A673 (cell line): ENCODE data around the gene NDUFS1. TPM values are rescaled to one million over a fixed set of nuclear protein-coding genes. Genes with fewer than 3 reads are reported as not detected.

Source experiments
- BruUV-seq: library from RNA; stranded (reverse); fragments of 400-500 nt; replicated peaks from 2 replicates; lab custom pipeline; 2021; lab: Mats Ljungman, UMichigan
- CTCF ChIA-PET: fragments of 300-600 bp; sonication (Branson Sonifier 250); formaldehyde crosslinking; loops from one replicate; lab custom pipeline; 2022; ENCODE audit warnings: antibody characterized with exemption; lab: Charles Lee
- POLR2A ChIA-PET: fragments of 300-600 bp; sonication (Branson Sonifier 250); formaldehyde crosslinking; loops from one replicate; lab custom pipeline; 2022; ENCODE audit warnings: antibody characterized with exemption; ENCODE audit not compliant: low non-redundant PET; lab: Charles Lee
- DNase-seq: peaks from one replicate; pipeline ENCODE4 v3.0.0-alpha.2; 2015; ENCODE audit warnings: low spot score
- H3K27ac ChIP-seq: fragments of 200-600 bp; sonication (generic); 2 replicates; pipeline ENCODE4 v1.5.1; 2016; ENCODE audit warnings: mixed run types, low read depth, mild to moderate bottlenecking, mixed read lengths, antibody characterized with exemption, low read length; ENCODE audit not compliant: poor library complexity, severe bottlenecking
- H3K27me3 ChIP-seq: fragments of 200-600 bp; sonication (generic); replicated peaks from 2 replicates; pipeline ENCODE4 v1.6.1; 2017; ENCODE audit warnings: mixed run types, low read depth, mild to moderate bottlenecking, mixed read lengths, antibody characterized with exemption, low read length; ENCODE audit not compliant: insufficient read depth, poor library complexity
- H3K36me3 ChIP-seq: fragments of 200-600 bp; sonication (generic); 2 replicates; pipeline ENCODE4 v1.6.1; 2016; ENCODE audit warnings: mixed run types, mild to moderate bottlenecking, mixed read lengths, antibody characterized with exemption, low read length; ENCODE audit not compliant: insufficient read depth, poor library complexity, severe bottlenecking
- H3K4me1 ChIP-seq: fragments of 200-600 bp; sonication (generic); 2 replicates; pipeline ENCODE4 v1.6.1; 2017; ENCODE audit warnings: mixed run types, mild to moderate bottlenecking, mixed read lengths, antibody characterized with exemption, low read length; ENCODE audit not compliant: insufficient read depth, poor library complexity, severe bottlenecking
- H3K4me3 ChIP-seq: fragments of 200-600 bp; sonication (generic); 2 replicates; pipeline ENCODE4 v1.5.1; 2016; ENCODE audit warnings: low read depth, mixed run types, mild to moderate bottlenecking, mixed read lengths, low read length; ENCODE audit not compliant: poor library complexity, severe bottlenecking
- H3K9me3 ChIP-seq: fragments of 200-600 bp; sonication (generic); 2 replicates; pipeline ENCODE4 v1.6.1; 2016; ENCODE audit warnings: mixed run types, low read depth, mild to moderate bottlenecking, mixed read lengths, antibody characterized with exemption, low read length; ENCODE audit not compliant: poor library complexity, severe bottlenecking
- EZH2 ChIP-seq: fragments of 200-600 bp; sonication (generic); IDR thresholded peaks from 2 replicates; pipeline ENCODE4 v1.6.1; 2017; ENCODE audit warnings: borderline replicate concordance, low read depth, mild to moderate bottlenecking, mixed read lengths, antibody characterized with exemption, low read length; ENCODE audit not compliant: poor library complexity, severe bottlenecking
- intact Hi-C: fragments of 100-400 bp; cut with micrococcal nuclease; formaldehyde crosslinking; loops from one replicate; pipeline ENCODE4 v1.10.0; 2022; ENCODE audit not compliant: unreplicated experiment
- total RNA-seq: library from RNA; stranded (reverse); gene quantifications from 2 replicates; pipeline ENCODE4 v1.2.3, GENCODE V29; 2021
- TF ChIP-seq, protein P1 (sequence below): fragments of 300-800, 200-600 bp; sonication (generic); conservative IDR thresholded peaks from 2 replicates; pipeline ENCODE4 v1.5.1; 2017; ENCODE audit warnings: low read depth, mild to moderate bottlenecking, antibody characterized with exemption, low read length, moderate library complexity, mixed read lengths

The NDUFS1 gene
- total RNA-seq, 1 experiment from 2014 or later, result 134 TPM

DNA sequence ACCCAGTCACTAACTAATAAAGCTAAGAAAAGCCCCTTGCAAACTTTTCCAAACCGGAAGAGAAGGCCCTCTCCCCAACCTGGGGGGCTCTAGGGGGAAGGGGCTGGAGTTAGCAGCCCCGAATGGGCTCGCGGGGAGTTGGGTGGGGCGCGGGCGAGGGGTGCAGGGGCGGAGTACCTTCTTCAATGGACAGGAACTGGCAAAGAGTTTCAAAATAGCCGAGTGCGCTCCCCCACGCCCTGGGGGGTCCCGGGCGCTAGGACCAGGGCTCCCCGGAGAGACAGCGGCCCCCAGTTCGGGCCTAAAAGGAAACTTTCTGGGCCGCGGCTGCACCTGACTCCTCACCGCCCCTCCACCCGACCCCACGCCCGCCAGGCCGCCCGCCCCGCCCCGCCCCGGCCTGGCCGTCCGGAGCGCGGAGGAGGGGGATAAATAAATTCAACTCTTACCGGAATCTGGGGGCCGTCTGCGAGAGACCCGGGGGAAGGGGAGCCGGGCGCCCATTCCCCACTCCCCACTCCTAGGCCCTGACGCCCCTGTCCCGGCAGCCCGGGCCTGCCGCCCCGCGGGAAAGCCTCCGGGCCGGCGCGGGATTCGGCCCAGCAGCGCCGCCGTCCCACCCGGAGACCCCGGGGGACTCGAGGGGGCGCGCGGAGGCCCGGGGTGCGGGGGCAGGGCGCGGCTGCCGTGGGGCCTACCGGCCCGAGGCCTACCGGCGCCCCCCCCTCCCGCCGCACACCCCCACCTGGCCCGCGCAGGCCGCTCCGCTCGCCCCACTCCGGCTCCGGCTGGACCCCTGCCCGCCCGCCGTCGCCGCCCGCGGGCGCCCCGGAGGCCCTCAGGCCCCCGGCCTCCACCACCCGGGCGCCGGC, 74.1 kb downstream of the NDUFS1 start:
- Histone ChIP-seq H3K9me3 (no peaks in the 10 kb centered on the region), H3K4me1 (peaks cover 17% of the 10 kb centered on the region), H3K27me3 (no peaks in the 10 kb centered on the region), H3K4me3 (peak overlapping the region; percentile 65), H3K27ac (peak overlapping the region; percentile 99), H3K36me3 (no peaks in the 10 kb centered on the region)
- ChIA-PET CTCF (no interaction called here), POLR2A (interaction anchor here (0.6 kb wide), 2 partner anchors 42 to 1960 kb away, joined by 3 read pairs; no protein-coding TSS in a partner anchor)
- DNase-seq, result peak; percentile 57
- intact Hi-C loops, result loop anchor here (2.0 kb wide), 1 partner anchor 74 kb away; the partner anchor contains the start of genes EEF1B2 and NDUFS1
- no TSS peak for BruUV-seq
- no peak for TF ChIP-seq EZH2

GRCh38 chr2:206084439-206084869, 74.8 kb downstream of the NDUFS1 start:
- H3K27me3 ChIP-seq, result no peaks in the 10 kb centered on the region
- H3K27ac ChIP-seq, result peak overlapping the region; percentile 99
- H3K4me1 ChIP-seq, result peaks cover 17% of the 10 kb centered on the region
- H3K4me3 ChIP-seq, result peak overlapping the region; percentile 65
- ChIA-PET CTCF (no interaction called here), POLR2A (interaction anchor here (0.6 to 0.7 kb wide), 2 partner anchors 43 to 80 kb away, joined by 3 read pairs; no protein-coding TSS in a partner anchor)
- H3K9me3 ChIP-seq, result no peaks in the 10 kb centered on the region
- DNase-seq, result peak; percentile 70
- intact Hi-C loops, result loop anchor here (2.0 kb wide), 1 partner anchor 74 kb away; the partner anchor contains the start of genes EEF1B2 and NDUFS1
- TF ChIP-seq, protein P1, sequence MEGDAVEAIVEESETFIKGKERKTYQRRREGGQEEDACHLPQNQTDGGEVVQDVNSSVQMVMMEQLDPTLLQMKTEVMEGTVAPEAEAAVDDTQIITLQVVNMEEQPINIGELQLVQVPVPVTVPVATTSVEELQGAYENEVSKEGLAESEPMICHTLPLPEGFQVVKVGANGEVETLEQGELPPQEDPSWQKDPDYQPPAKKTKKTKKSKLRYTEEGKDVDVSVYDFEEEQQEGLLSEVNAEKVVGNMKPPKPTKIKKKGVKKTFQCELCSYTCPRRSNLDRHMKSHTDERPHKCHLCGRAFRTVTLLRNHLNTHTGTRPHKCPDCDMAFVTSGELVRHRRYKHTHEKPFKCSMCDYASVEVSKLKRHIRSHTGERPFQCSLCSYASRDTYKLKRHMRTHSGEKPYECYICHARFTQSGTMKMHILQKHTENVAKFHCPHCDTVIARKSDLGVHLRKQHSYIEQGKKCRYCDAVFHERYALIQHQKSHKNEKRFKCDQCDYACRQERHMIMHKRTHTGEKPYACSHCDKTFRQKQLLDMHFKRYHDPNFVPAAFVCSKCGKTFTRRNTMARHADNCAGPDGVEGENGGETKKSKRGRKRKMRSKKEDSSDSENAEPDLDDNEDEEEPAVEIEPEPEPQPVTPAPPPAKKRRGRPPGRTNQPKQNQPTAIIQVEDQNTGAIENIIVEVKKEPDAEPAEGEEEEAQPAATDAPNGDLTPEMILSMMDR, result no peak
- no peak for TF ChIP-seq EZH2
- no peaks in the 10 kb centered on the region for H3K36me3 ChIP-seq
- no TSS peak for BruUV-seq

GRCh38 chr2:206083602-206084438, 75.4 kb downstream of the NDUFS1 start:
- intact Hi-C loops, result loop anchor here (2.0 kb wide), 1 partner anchor 75 kb away; the partner anchor contains the start of genes EEF1B2 and NDUFS1
- CTCF ChIA-PET, result interaction anchor here (0.7 kb wide), 1 partner anchor 79 kb away, joined by 4 read pairs; no protein-coding TSS in a partner anchor
- POLR2A ChIA-PET, result interaction anchor here (0.6 to 0.7 kb wide), 2 partner anchors 44 to 79 kb away, joined by 3 read pairs; no protein-coding TSS in a partner anchor

More at GRCh38 chr2:206083602-206084438, 75.4 kb downstream of the NDUFS1 start:
- BruUV-seq, result TSS peak; percentile 21
- Histone ChIP-seq H3K4me3 (peak overlapping the region; percentile 65), H3K9me3 (no peaks in the 10 kb centered on the region), H3K36me3 (no peaks in the 10 kb centered on the region), H3K27me3 (no peaks in the 10 kb centered on the region), H3K27ac (peak overlapping the region; percentile 99), H3K4me1 (peaks cover 17% of the 10 kb centered on the region)
- DNase-seq, result peak; percentile 52
- TF ChIP-seq, protein P1, result no peak
- TF ChIP-seq EZH2, result no peak
